GM12891 (cell line): ENCODE measurements around the gene ING2.

ENCODE experiments used
- POLR2A ChIP-seq: IDR thresholded peaks from 2 replicates; pipeline ENCODE4 v1.6.1; 2011; ENCODE audit warnings: low read depth, low read length, control low read depth
- POLR2AphosphoS5 ChIP-seq: IDR thresholded peaks from 2 replicates; pipeline ENCODE4 v1.6.1; 2011; ENCODE audit warnings: low read depth, low read length, control low read depth

- TF ChIP-seq POLR2A (no peak), POLR2AphosphoS5 (no peak)
Observed at GRCh38 chr4:183550345-183551093, 45.7 kb downstream of the ING2 start.
